ENCODE results near the gene ACP5. TPM values are rescaled to one million over a fixed set of nuclear protein-coding genes. Genes with fewer than 3 reads are reported as not detected.
"Not testable (repeated sequence)": the region's sequence is repeated elsewhere in the genome, so short reads cannot be mapped to it uniquely, and the experiment has no call there.

ACP5 gene
- total RNA-seq, 1 experiment from 2014 or later: 2.3 TPM

- H3K4me3 Mint-ChIP-seq: peak overlapping the region; percentile 61 to 82; a peak in 4 of 5 replicates
- no peak overlapping the region for H3K18ac ChIP-seq (ENCODE audit: insufficient read length, low read depth, low read length)
- no peak overlapping the region for H2BK12ac ChIP-seq (ENCODE audit: insufficient read length, low read depth, low read length)
- no peak overlapping the region for H3K14ac ChIP-seq (ENCODE audit: insufficient read depth, low read length)
- no peak overlapping the region for H4K91ac ChIP-seq (ENCODE audit: insufficient read length, low read depth, low read length)
- DNase-seq: no peak
- no peak overlapping the region for H2BK20ac ChIP-seq (ENCODE audit: low read depth, low read length, poor library complexity, severe bottlenecking)
- H2BK15ac ChIP-seq (ENCODE audit: low read depth, low read length): no peak overlapping the region
- peaks cover 17 to 28% of the 10 kb centered on the region in 2 experiments for H3K4me1 Mint-ChIP-seq
- H2BK5ac ChIP-seq (ENCODE audit: insufficient read length, low read length): no peak overlapping the region
- no peak overlapping the region for H3T11ph ChIP-seq (ENCODE audit: low read length)
- H3K27ac ChIP-seq (ENCODE audit: insufficient read length, low read depth, low read length): no peak overlapping the region
- H3K9me3 ChIP-seq (ENCODE audit: control insufficient read depth, low read depth, low read length): no peaks in the 10 kb centered on the region
- H4K8ac ChIP-seq (replicated peaks; ENCODE audit: insufficient read length, low read depth, low read length): no peak overlapping the region
- H3K27me3 ChIP-seq (ENCODE audit: insufficient read depth, low read length): no peaks in the 10 kb centered on the region
- H4K5ac ChIP-seq (ENCODE audit: insufficient read length, low read depth, low read length): no peak overlapping the region
- H3K9me3 Mint-ChIP-seq: peaks cover 0 to 2% of the 10 kb centered on the region in 2 experiments; a peak in 1 of 5 replicates
- no peaks in the 10 kb centered on the region for H4K20me1 ChIP-seq (ENCODE audit: control insufficient read depth, insufficient read depth, insufficient read length)
- no peaks in the 10 kb centered on the region; the same call in 1 of the 2 replicates for H3K4me1 ChIP-seq (ENCODE audit: insufficient read depth, low read length)
- no peak overlapping the region for H3K27ac Mint-ChIP-seq
- TF ChIP-seq, protein P1, sequence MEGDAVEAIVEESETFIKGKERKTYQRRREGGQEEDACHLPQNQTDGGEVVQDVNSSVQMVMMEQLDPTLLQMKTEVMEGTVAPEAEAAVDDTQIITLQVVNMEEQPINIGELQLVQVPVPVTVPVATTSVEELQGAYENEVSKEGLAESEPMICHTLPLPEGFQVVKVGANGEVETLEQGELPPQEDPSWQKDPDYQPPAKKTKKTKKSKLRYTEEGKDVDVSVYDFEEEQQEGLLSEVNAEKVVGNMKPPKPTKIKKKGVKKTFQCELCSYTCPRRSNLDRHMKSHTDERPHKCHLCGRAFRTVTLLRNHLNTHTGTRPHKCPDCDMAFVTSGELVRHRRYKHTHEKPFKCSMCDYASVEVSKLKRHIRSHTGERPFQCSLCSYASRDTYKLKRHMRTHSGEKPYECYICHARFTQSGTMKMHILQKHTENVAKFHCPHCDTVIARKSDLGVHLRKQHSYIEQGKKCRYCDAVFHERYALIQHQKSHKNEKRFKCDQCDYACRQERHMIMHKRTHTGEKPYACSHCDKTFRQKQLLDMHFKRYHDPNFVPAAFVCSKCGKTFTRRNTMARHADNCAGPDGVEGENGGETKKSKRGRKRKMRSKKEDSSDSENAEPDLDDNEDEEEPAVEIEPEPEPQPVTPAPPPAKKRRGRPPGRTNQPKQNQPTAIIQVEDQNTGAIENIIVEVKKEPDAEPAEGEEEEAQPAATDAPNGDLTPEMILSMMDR (conservative IDR thresholded peaks at IDR 0.05): no peak
- H3K27me3 Mint-ChIP-seq (ENCODE audit: low read depth): peaks cover 27% of the 10 kb centered on the region
- no peak overlapping the region for H2BK120ac ChIP-seq (ENCODE audit: low read depth, low read length, poor library complexity, severe bottlenecking)
- no peak overlapping the region for H2AFZ ChIP-seq (ENCODE audit: low read length)
- no peak overlapping the region for H3K4ac ChIP-seq (ENCODE audit: low read depth, low read length)
- peak overlapping the region; percentile 71 for H3K4me2 ChIP-seq (ENCODE audit: insufficient read depth, insufficient read length, low read length)
- no peak overlapping the region for H3K9ac ChIP-seq (ENCODE audit: extremely low read depth, insufficient read length, low read length)
- no peak overlapping the region for H2AK5ac ChIP-seq (ENCODE audit: insufficient read length, low read length)
- H3K56ac ChIP-seq (ENCODE audit: insufficient read length, low read depth, low read length): no peak overlapping the region
- no peak overlapping the region for H3K23ac ChIP-seq (ENCODE audit: insufficient read length, low read depth, low read length)
- peaks cover 19 to 23% (median 20%) of the 10 kb centered on the region in 3 experiments for H3K36me3 Mint-ChIP-seq (ENCODE audit: insufficient read depth in 1 of 3, low read depth in 3 of 3)
- H3K79me2 ChIP-seq (ENCODE audit: insufficient read depth, low read length): peaks cover 1% of the 10 kb centered on the region; the same call in 1 of the 2 replicates
- H3K23me2 ChIP-seq (ENCODE audit: insufficient read length, low read depth, low read length, poor library complexity, severe bottlenecking): peaks cover 3% of the 10 kb centered on the region
- H3K79me1 ChIP-seq (ENCODE audit: insufficient read depth, low read depth, low read length, poor library complexity, severe bottlenecking): no peaks in the 10 kb centered on the region
- no CpG with 5 or more reads among the region's 4 CpGs for WGBS (ENCODE audit: extremely low coverage, insufficient read length, low lambda C conversion rate)
Observed at GRCh38 chr19:11624069-11624463, 46.6 kb upstream of the ACP5 start.

DNA sequence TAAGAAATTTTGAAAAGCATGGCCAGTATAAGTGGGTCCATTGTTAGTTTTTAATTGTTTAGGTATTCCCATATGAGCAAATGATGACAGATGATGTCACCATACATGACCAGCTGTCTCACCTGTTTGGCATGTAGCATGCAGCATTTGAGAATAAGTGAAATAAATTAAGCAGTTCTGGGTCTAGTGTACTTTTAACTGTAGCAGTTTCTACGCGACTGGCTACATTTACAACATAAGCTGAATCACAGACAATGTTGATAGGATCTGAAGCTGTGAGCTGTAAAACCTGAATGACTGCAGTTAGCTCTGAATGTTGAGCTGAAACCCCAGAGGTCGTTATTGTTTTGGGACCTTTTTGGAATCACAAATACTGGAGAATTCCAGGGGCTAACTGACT, 45.0 kb upstream of the ACP5 start:
- not testable (repeated sequence) for H3K23me2 ChIP-seq (ENCODE audit: insufficient read length, low read depth, low read length, poor library complexity, severe bottlenecking); DNase-seq; H2BK120ac ChIP-seq (ENCODE audit: low read depth, low read length, poor library complexity, severe bottlenecking); H3K4ac ChIP-seq (ENCODE audit: low read depth, low read length); H4K8ac ChIP-seq (replicated peaks; ENCODE audit: insufficient read length, low read depth, low read length); H3K23ac ChIP-seq (ENCODE audit: insufficient read length, low read depth, low read length); H3K4me2 ChIP-seq (ENCODE audit: insufficient read depth, insufficient read length, low read length); H4K91ac ChIP-seq (ENCODE audit: insufficient read length, low read depth, low read length); H2BK5ac ChIP-seq (ENCODE audit: insufficient read length, low read length); H2AFZ ChIP-seq (ENCODE audit: low read length); H3K4me3 Mint-ChIP-seq; H3K79me1 ChIP-seq (ENCODE audit: insufficient read depth, low read depth, low read length, poor library complexity, severe bottlenecking); H3K9ac ChIP-seq (ENCODE audit: extremely low read depth, insufficient read length, low read length); H3K56ac ChIP-seq (ENCODE audit: insufficient read length, low read depth, low read length); H2BK12ac ChIP-seq (ENCODE audit: insufficient read length, low read depth, low read length); H3K18ac ChIP-seq (ENCODE audit: insufficient read length, low read depth, low read length); H3K14ac ChIP-seq (ENCODE audit: insufficient read depth, low read length); H4K5ac ChIP-seq (ENCODE audit: insufficient read length, low read depth, low read length); H2BK20ac ChIP-seq (ENCODE audit: low read depth, low read length, poor library complexity, severe bottlenecking); H3K27ac ChIP-seq (ENCODE audit: insufficient read length, low read depth, low read length); H2BK15ac ChIP-seq (ENCODE audit: low read depth, low read length); H4K20me1 ChIP-seq (ENCODE audit: control insufficient read depth, insufficient read depth, insufficient read length); H2AK5ac ChIP-seq (ENCODE audit: insufficient read length, low read length); H3T11ph ChIP-seq (ENCODE audit: low read length); H3K27ac Mint-ChIP-seq; H3K79me2 ChIP-seq (ENCODE audit: insufficient read depth, low read length); H3K4me1 ChIP-seq (ENCODE audit: insufficient read depth, low read length); H3K27me3 ChIP-seq (ENCODE audit: insufficient read depth, low read length)
- Mint-ChIP-seq H3K27me3 (ENCODE audit: low read depth) (peaks cover 27% of the 10 kb centered on the region), H3K9me3 (peaks cover 11 to 14% of the 10 kb centered on the region in 2 experiments), H3K4me1 (peaks cover 17 to 28% of the 10 kb centered on the region in 2 experiments), H3K36me3 (ENCODE audit: insufficient read depth in 1 of 3, low read depth in 3 of 3) (peaks cover 36 to 40% (median 36%) of the 10 kb centered on the region in 3 experiments)
- peaks cover 11% of the 10 kb centered on the region for H3K9me3 ChIP-seq (ENCODE audit: control insufficient read depth, low read depth, low read length)
- whole genome bisulfite sequencing (ENCODE audit: extremely low coverage, insufficient read length, low lambda C conversion rate): no CpG with 5 or more reads among the region's 3 CpGs
